Eye (tissue), 1 donor: Measurements from ENCODE around the gene NVL.
"Not testable (repeated sequence)": the region's sequence is repeated elsewhere in the genome, so short reads cannot be mapped to it uniquely, and the experiment has no call there.

Experiments used
- DNase-seq: peaks from one replicate; pipeline ENCODE4 v3.0.0-alpha.2; 2015

Gene NVL

GRCh38 chr1:224333939-224334786 lies 4.2 kb upstream of the NVL start:
- DNase-seq, result no peak

- DNase-seq, result peak; percentile 79
Measured at GRCh38 chr1:224333309-224333926, 3.4 kb upstream of the NVL start.

- no peak for DNase-seq
Measured at GRCh38 chr1:224331824-224332223, 1.9 kb upstream of the NVL start.

- DNase-seq, result no peak
Measured at GRCh38 chr1:224331326-224331725, 1.4 kb upstream of the NVL start.

GRCh38 chr1:224329484-224329841 lies 509 bp downstream of the NVL start:
- no peak for DNase-seq

GRCh38 chr1:224328644-224329043 lies 1.3 kb downstream of the NVL start:
- no peak for DNase-seq

- no peak for DNase-seq
Measured at GRCh38 chr1:224325959-224326358, 4.0 kb downstream of the NVL start.

- no peak for DNase-seq
Measured at GRCh38 chr1:224321706-224322105, 8.3 kb downstream of the NVL start.

GRCh38 chr1:224317383-224318045 lies 12.5 kb downstream of the NVL start:
- no peak for DNase-seq

- DNase-seq, result no peak
Measured at GRCh38 chr1:224312025-224312424, 17.9 kb downstream of the NVL start.

GRCh38 chr1:224311503-224311902 lies 18.5 kb downstream of the NVL start:
- not testable (repeated sequence) for DNase-seq

- no peak for DNase-seq
Measured at GRCh38 chr1:224308064-224308463, 21.9 kb downstream of the NVL start.

- DNase-seq, result no peak
Measured at GRCh38 chr1:224304767-224305166, 25.2 kb downstream of the NVL start.

- DNase-seq, result no peak
Measured at GRCh38 chr1:224302947-224303346, 27.0 kb downstream of the NVL start.

GRCh38 chr1:224301391-224301790 lies 28.6 kb downstream of the NVL start:
- DNase-seq, result no peak

GRCh38 chr1:224300346-224300745 lies 29.6 kb downstream of the NVL start:
- DNase-seq, result no peak

GRCh38 chr1:224298346-224299330 lies 31.3 kb downstream of the NVL start:
- no peak for DNase-seq

GRCh38 chr1:224294775-224295174 lies 35.2 kb downstream of the NVL start:
- DNase-seq, result no peak

GRCh38 chr1:224292419-224292818 lies 37.6 kb downstream of the NVL start:
- no peak for DNase-seq

GRCh38 chr1:224289396-224289795 lies 40.6 kb downstream of the NVL start:
- DNase-seq, result no peak

- peak; percentile 93 for DNase-seq
Measured at GRCh38 chr1:224287714-224288113, 42.3 kb downstream of the NVL start.

GRCh38 chr1:224282140-224282539 lies 47.8 kb downstream of the NVL start:
- DNase-seq, result no peak
